Femur (tissue), 1 donor: ENCODE data around the gene LHFPL6.

Experiments
- DNase-seq: peaks from one replicate; pipeline ENCODE4 v3.0.0-alpha.2; 2017

LHFPL6 gene

DNA sequence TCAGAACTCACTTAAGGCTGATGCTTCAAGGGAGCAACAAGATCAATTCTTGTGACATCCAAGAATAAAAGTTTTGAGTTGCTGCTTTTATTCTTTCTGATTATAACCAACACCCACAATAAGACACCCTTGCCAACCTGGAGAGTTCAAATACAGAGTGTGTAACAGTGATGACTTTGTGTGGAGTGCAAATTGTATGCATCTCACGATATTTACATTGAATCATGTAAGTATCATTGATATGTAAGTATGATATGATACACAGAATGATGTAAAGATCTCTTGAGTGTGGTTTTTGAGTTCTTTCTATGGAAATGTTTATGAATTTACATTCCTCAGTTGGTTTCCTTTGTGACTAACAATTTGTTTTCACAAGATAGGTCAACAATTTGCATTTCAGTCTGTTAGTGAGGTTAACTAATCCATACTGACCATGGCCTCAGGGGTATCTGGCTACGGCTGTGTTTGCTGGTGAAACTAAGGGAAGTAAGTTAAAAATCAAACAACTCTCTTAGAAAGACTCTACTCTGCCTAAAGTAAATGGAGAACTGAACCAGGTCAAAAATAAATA lies 12.4 kb downstream of the LHFPL6 start:
- DNase-seq = no peak

DNA sequence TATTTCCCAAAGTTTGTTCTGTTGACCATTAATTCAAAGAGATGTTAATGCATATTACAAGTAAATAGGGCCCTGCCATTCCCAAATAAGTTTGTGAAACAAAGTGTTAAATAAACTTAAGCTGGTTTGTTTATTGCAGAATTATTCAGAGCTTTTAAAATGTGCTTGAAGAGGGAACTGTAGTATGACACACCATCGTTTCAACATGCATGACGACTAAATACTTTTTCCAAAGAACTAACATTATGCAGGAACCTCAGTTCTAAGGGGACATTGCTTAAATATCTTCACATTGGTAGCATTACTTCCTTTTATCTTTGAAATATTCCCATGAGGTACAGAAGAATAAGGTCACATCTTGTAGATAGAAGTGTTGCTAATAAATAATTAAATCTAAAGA lies 14.6 kb downstream of the LHFPL6 start:
- DNase-seq = no peak

DNA sequence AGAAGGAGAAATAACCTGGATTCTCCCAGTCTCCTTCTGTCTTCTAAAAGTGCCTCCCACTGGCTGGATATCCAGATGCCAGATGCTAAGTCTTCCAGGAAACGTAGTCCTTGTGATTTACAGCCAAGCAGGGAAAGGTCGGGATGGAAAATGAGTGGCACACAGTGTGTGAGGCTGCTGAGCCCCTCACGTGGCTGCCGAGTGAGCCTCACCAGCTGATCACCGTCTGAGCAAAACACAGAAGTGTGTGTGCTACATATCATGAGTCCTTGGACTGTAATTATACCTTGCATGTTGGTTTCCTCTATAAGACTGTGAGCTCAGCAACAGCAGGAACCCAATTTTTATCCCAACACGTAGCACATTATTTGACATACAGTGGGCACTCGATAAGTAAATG lies 15.1 kb downstream of the LHFPL6 start:
- DNase-seq = no peak

DNA sequence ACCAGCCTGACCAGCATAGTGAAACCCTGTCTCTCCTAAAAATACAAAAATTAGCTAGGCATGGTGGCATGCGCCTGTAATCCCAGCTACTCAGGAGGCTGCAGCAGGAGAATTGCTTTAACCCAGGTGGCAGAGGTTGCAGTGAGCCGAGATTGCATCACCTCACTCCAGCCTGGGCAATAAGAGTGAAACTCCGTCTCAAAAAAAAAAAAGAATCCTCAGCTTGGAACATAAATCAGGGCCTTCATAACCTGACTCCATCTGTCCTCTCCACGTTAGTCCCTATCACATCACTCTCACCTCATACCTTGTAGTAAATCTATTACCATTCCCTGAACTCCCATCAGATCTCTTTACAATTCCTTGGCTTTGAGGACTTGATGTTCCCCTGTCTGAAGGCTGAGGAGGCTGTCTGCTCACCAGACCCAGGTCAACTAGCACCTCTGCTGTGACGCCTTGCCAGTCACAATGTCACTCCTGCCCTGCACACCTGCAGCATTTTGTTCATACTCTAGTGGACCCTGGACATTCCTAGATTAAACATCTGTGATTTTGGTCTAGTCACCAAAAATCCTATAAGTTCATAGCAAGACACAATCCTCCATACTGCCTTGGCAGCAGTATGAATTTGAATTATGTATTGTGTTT lies 15.9 kb downstream of the LHFPL6 start:
- no peak for DNase-seq

DNA sequence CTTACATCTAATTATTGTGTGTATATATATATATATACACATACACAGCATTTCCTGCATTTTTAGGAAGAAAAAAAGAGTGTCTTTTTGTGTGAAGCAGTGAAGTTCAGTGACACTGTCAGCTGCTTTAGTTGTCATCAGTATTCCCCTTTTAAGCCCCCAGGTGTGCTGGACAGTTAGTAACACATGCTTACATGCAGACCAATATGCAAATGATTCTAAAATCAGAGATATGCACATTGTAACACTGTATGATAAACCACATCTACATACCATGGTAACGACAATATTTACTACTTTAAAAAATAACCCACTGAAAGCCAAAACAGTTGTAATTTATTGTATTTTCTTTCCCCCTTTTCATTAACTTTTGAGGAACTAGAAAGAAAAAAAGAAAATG lies 16.8 kb downstream of the LHFPL6 start:
- DNase-seq = no peak

DNA sequence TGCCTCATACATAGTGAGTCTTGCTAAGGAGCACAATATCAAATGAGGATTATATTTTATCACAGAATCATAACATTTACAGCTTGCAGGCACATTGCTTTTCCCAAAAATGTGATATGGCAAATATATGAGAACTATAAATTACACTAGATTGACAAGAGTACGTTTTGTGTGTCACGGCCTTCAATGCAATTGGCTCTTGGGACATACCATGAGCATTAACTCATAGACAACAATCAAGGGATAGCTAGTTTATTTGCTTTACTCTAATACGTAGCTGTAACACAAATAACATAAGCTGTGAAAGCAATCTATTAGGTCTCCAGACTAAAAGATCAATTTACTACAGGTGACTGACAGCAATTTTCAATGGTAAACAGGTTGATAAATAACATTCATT lies 17.8 kb downstream of the LHFPL6 start:
- DNase-seq = no peak

DNA sequence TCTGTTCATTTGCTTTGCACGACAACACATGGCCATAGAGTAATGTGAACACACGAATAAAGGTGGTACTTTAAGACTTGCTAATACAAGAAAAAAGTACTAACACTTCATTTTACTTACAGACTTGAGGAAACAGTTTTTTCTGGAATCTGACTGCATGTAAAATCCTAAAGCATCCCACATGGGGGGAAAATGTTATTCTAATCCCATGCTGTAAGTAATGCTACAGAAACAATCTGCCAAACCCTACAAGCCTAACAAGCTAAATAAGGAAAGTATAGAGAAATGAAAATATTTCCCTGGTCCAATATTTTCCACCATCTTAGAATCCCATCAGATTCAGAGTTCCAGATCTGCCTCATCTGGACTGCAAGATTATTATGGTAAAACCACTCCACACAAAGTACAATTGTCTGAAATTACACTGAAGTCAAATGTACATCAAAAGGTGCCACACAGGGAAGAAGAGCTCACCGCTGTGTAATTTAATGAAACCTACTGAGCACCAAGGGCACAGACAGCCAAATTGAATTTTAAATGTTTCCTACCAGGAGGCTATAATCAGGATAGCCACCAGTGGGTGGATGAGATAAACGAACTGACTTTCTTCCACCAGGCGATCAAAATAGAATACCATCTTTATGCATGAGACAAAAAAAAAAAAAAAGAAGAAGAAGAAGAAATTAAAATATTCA lies 22.0 kb downstream of the LHFPL6 start:
- DNase-seq = no peak

DNA sequence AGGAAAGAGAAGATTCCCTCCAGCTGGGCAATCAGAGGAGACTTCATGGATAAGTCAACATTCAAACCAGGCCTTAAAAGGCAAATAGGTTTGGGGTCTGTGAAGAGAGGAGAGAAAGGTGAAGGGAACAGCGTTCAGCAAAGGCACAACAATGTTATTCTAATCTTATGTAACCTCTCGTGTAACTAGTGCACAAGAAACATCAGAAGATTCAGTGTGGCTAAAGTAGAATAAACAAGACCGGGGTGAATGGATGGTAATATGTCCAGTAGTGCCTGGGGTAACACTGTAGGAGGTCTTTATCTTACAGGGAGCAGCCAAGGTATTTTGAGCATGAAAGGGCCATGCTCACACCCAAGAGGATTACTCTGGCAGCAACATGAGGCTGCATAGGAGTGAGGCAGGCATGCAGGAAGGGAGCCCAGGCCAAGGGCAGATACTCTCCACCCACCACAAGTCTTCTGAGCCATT lies 24.1 kb downstream of the LHFPL6 start:
- no peak for DNase-seq

DNA sequence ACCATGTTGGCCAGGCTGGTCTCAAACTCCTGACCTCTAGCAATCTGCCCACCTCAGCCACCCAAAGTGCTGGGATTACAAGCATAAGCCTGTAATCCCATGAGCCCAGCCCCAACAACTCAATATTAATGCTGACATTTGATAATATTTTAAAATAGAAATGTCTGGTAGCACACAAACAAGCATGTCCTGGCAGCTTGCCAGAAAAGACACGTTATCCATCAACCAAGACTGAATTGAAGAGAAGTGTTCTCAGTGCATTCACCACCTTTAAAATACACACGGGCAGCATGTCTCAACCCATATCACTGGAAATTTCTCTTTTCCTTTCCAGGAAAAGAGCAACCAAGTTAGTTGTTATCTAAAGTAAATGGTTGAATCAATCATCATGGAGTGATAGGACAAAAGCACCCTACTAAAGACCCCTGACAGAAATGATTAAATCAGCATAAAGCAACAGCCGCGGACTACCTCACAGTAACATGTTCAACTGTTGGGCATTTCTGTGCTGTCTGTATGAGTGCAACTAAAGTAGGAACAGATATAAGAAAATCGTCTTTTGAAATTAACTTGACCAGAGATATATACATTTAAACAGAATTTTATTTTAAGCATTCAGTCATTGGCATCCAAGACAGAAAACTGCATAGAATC lies 25.0 kb downstream of the LHFPL6 start:
- DNase-seq = no peak

DNA sequence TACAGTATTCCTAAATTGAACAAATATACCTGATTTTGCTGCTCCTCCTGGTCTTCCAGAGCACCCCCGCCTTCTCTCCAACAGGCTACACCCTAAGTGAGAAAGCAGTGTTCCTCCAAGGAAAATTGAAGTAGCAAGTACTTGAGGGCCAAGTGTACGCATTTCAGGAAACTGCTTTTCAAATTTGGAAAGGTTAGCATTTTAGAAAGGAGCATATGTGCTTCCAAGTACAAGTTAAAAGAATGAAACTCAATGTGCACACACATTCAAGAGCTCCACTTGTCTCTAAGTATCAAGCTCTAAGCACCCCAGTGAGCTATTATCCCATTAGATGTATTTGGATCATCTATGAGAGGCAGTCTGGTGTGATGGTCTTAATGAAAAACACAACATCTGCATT lies 25.8 kb downstream of the LHFPL6 start:
- DNase-seq = no peak

DNA sequence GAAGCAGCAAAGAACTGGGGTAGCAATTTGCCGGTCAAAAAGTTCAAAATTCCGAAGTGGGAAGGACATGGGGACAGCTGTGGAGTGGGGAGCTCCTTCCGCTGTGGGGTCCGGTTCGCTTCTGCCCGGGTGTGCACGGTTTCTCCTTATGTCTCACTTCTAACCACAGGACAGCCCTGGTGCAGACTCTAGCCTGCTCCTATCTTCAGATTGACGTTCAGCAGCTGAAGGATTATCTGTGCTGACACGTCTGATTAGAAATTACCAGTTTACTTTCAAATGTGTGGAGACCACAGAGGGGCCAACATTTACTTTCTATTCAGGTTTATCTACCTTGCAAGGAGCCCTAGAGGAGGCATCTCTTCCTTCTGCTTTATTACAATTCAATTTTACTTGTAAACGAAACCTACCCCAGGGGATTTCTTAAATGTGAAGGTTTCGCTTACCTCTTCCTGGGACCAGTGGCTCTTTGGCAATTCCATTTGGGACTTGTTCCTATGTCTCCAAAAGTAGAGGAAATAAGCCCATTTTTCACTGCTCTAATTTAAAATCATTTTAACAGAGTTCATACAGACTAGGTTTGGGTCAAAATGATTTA lies 27.3 kb downstream of the LHFPL6 start:
- DNase-seq = no peak

DNA sequence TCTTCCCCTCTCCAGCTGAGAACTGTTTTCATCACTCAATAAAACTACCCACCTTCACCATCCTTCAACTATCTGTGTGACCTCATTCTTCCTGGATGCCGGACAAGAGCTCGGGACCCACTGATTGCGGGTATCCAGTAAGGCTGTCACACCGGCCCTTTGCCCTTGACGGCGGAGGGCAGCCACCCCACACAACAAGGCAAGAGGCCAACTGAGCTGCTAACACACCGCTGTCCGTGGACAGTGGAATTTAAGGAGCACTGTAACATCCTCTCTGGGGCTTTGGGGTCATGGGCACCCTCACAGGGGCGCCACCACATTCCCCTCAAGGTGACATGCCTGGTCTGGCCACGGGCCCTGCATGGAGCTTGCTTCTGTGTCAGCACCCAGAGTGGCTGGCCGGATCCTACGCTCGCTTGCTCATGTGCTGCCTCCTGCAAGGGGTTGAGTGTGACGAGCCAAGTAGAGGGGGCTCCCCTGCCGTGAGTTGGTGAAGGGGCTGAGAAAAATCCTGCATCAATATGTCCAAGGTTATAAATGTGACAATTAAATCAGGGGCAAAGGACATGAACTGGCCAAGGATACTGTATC lies 31.4 kb downstream of the LHFPL6 start:
- no peak for DNase-seq

DNA sequence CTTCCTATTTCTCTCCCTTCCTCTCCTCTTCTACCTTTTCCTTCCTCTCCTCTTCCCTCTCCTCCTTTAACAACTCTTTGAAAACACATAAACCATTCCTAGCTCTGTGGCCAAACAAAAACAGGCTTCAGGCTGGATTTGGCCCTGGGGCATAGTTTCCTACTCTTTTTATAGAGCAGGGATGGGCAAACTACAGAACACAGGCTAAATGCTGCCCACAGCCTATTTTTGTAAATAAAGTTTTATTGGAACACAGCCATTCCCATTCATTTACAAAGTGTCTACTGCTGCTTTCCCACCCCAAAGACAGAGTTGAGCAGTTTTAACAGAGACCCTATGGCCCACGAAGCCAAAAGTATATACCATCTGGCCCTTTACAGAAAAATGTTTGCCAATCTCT lies 35.4 kb downstream of the LHFPL6 start:
- DNase-seq = no peak

DNA sequence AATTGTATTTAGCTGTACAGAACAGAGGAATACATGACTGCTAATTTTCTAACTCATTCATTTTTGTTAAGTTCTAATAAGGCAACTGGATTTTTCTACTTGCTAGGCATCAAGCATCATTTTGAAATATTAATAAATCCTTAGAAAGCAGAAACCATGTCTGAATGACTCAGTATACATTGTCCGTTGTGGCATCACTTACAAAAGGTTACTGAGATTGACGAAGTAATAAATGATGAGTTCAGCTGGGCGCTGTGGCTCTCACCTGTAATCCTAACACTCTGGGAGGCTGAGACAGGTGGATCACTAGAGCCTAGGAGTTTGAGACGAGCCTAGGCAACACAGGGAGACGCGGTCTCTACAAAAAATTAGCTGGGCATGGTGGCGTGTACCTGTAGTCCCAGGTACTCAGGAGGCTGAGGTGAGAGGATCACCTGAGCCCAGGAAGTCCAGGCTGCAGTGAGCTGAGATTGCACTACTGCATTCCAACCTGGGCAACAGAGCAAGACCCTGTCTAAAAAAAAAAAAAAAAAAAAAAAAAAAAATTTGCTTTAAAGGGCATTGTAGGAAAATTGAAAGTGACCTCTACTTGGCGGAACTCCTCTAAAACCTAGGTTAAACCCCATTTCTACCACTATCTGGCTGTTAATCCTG lies 36.6 kb downstream of the LHFPL6 start:
- DNase-seq = no peak

DNA sequence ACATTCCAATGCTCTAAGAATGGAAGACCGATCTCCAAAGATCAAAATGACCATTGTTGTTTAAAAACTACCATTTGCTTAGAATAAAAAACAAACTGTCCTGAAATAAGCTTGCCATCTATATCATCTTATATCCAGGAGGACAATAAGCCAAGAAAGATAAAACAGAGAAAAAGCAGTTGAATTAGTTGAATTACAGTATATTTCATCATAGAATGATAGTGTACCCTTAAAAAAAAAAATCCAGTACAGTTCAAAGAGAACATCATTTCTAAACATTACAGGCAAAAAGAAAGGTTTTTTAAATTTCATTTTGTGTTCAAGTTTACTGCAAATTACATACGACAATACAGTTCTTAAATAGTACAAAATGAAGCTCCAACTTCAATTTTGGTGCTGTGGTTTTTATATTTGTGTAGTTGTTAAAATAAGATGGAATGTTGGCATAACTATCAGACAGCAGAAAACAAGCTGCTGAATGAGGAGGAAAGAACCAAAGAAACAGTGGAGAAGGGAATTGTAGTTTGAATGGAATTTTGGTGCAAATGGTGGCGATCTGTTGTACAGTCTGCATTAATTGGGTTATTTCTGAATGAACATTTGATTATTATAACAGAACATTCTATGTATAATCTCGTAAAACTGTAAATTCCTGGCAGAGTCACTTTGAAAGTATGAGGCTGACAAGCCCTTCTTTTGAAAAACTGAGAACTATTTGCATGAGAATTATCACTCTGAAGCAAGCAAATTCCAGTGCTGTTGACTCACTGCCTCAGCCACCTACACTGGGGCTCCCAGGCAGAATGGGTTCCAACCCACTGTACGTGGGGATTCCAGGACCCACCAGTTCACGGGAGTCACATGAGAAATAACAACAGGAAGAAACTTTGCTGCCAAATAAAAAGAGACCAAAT lies 37.7 kb downstream of the LHFPL6 start:
- no peak for DNase-seq

DNA sequence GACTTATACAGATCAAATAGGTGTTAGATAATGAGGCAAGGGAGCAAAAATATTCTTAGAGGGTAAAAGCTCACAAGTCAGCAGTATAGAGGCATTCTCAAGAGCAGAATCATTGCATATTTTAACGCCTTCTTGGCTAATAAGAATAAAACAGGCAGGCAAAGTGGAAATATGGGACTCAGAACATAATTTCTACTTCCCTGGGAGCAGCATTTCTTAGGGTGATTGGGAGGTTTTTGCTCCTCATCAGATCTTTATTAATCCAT lies 39.6 kb downstream of the LHFPL6 start:
- DNase-seq = no peak

DNA sequence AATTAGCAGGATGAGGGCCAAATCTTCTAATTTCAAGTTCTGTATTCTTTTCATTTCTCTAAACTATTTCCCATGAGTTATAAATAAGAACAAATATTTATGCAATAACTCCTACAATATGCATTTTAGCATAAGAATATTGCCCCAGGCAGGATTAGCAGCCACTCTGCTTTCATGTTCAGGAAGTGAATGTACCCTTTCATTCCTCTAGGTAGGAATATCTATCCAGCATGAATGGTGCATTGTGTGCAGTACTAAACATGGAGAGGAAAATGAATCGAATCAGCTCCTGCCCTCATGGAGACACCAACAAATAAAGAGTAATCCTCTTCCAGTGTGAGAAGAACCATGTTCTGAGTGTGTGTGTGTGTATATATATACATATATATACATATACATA lies 41.0 kb downstream of the LHFPL6 start:
- DNase-seq = no peak

DNA sequence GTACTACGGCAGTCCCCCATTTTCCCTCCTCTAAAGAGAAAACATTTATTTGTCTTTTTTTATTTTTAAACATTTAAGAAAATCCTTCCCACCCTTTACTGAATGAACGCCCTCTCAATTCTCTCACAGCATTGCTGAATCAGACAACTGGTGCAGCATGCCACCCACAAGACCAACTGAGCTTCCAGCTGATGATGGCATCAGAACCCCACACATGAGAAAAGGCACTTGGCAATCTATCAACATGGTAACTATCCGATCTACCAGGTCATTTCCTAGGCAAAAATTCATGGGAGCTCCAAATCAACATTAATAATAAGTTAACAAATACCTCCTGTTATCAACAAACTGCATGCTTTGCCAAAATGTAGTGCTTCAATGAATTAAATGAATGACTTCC lies 43.1 kb downstream of the LHFPL6 start:
- DNase-seq = no peak

DNA sequence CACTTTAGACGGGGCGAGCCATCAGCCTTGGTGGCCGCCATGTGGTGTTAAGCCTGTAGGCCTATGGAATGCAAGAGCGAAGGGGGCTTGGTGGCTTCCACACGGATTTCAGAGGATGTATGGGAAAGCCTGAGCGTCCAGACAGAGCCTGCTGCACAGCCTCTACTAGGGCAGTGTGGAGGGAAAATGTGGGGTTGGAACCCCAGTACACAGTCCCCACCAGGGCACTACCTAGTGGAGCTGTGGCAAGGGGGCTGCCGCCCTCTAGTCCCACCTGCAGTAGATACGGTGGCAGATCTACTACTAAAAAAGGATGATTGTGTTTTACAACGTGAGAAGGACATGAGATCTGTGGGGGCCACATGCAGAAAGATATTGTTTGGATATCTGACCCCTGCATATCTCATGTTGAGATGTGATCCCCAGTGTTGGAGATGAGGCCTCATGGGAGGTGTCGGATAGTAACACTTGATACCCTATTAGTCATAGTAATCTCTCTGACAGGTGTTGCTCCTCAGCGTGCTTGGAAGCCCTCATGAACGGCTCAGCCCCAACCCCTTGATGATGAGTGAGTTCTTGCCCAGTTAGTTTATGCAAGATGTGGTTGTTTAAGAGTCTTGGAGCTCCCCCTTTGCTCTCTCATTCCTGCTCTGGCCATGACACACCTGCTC lies 45.6 kb downstream of the LHFPL6 start:
- no peak for DNase-seq

DNA sequence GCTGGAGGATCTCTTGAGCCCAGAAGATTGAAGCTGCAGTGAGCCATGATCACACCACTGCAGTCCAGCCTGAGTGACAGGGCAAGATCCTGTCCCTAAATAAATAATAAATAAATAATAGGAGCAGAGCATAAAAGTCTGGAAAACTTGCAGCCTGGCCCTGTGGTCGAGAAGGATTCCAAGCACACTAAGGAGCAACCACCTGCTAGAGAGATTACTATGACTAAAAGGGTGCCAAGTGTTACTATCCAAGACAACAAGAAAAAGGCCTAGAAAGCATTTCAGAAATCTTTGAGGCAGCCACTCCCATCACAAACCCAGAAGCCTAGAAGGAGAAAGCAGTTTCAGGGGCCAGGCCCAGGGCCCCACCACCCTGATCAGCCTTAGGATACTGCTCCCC lies 46.1 kb downstream of the LHFPL6 start:
- DNase-seq = no peak

DNA sequence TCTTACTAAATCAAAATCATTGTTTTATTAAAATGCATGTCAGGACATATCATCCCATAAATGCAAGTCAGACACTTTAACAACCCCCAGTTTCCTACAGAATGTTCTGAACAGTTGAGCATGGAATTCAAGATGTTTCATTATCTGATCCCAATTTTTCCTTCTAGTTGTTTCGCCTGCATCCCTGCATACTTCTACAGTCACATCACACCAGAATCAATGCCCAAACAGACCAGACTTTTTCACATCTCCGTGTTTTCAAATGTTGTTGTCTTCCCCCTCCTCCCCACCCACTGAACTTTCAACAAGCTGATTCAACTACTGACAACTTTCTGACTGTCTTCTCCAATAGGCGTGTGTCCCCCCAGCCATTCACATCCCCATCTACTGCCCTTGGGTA lies 48.6 kb downstream of the LHFPL6 start:
- DNase-seq = no peak
